Fibroblast of pulmonary artery (primary cell): ENCODE data around the gene OMA1.

Source experiments
- DNase-seq: peaks from one replicate; pipeline ENCODE4 v3.0.0-alpha.2; 2010; ENCODE audit warnings: low read depth
- H3K4me3 ChIP-seq: replicated peaks from 2 replicates; pipeline ENCODE4 v1.5.1; 2011; ENCODE audit warnings: low read depth, mild to moderate bottlenecking, control low read depth, low read length, moderate library complexity
- TF ChIP-seq, protein P1 (sequence below): IDR thresholded peaks from 2 replicates; pipeline ENCODE4 v1.5.1; 2011; ENCODE audit warnings: mild to moderate bottlenecking, control low read depth, low read length, inconsistent platforms; ENCODE audit errors: missing control alignments

The OMA1 gene

DNA sequence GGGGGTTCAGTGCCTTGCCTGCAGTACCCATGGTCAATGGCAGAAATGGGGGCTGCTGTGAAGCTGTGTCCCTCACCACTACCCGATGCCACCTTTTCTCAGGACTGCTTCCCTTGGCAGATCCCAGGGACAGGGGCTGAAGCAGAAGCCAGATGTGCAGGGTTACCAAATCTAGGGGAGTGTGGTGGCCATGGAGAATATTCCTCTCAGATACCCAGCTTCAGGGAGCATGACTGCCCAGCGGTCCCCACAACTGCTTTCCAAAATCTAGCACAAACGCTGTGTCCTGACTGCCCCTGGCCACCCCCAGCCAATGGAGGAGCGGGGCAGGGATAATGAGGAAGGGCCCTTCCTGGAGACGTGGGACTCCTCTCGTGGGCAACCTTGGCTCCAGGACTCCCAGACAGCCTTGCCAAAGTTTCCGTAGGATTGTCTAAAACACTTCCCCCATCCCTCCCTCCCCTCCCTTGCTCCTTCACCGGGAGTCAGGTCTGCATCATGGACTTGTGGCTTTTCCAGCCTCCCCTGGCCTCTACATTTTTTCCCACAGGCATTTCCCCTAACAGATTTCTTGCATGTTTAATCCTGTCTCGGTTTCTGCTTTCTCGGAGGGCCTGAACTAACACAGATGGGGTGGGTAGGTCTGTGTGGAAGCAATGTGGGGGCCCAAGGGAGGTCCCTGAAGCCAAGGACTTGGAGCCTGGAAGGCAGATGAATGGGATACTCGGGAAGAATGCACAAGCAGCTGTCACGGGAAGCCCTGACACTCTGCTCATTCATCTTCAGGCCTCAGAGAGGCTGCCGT lies 80.5 kb downstream of the OMA1 start:
- TF ChIP-seq, protein P1, sequence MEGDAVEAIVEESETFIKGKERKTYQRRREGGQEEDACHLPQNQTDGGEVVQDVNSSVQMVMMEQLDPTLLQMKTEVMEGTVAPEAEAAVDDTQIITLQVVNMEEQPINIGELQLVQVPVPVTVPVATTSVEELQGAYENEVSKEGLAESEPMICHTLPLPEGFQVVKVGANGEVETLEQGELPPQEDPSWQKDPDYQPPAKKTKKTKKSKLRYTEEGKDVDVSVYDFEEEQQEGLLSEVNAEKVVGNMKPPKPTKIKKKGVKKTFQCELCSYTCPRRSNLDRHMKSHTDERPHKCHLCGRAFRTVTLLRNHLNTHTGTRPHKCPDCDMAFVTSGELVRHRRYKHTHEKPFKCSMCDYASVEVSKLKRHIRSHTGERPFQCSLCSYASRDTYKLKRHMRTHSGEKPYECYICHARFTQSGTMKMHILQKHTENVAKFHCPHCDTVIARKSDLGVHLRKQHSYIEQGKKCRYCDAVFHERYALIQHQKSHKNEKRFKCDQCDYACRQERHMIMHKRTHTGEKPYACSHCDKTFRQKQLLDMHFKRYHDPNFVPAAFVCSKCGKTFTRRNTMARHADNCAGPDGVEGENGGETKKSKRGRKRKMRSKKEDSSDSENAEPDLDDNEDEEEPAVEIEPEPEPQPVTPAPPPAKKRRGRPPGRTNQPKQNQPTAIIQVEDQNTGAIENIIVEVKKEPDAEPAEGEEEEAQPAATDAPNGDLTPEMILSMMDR, result no peak
- H3K4me3 ChIP-seq, result no peak overlapping the region
- DNase-seq, result peak; percentile 41

DNA sequence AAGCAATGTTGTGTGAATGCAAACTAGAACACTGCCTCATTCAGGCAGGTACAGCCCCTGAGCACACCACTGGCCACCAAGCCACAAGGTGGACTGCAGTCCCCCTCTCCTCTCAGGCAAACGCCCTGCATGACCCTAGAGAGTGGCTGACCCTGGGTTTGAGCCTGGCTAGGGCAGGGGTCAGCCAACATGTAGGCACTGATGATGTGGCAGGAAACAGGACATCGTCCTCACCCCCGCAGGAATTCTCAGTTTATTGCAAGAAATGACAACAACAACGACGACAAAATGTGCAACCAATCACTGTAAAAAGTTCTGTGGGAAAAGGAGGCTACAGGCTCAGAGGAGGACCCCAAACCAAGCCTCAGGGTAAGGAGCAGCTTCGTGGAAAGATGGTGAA lies 81.3 kb downstream of the OMA1 start:
- no peak for DNase-seq
- H3K4me3 ChIP-seq, result no peak overlapping the region
- TF ChIP-seq, protein P1, result no peak

DNA sequence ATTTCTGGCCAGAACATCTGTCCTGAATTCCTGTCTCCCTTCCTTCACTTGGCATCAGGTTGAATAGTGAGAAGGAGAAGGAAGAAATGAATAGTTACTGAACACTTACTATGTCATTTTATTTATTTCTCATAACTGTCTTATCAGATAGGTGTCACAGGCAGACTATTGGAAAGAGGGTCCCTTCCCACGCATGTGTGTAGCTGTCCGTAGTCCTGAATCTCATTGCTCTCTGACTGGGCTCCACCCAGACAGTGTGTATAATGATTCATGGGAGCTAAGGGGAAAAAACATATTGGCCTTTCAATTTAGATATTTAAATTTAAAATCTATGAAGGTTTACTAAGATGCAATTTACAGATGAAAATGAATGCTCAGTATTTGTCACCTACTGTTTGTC lies 86.1 kb downstream of the OMA1 start:
- DNase-seq, result peak; percentile 41
- TF ChIP-seq, protein P1, result no peak
- no peak overlapping the region for H3K4me3 ChIP-seq

DNA sequence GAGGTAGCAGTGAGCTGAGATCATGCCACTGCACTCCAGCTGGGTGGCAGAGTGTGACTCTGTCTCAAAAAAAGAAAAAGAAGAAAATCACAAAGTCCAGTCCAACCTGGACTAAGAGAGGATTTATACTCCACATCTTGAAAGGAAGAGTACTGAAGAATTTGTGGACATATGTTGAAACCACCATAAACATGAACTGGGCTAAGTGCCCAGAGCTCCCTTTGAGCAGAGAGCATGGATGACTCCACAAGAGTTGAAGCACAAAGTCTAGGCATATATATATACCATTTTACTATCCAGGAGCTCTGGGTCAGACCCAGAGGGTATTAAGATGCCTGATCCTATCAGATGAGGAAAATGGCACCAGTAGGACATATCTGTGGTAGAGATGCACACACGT lies 86.6 kb downstream of the OMA1 start:
- no peak for DNase-seq
- TF ChIP-seq, protein P1, result no peak
- no peak overlapping the region for H3K4me3 ChIP-seq

DNA sequence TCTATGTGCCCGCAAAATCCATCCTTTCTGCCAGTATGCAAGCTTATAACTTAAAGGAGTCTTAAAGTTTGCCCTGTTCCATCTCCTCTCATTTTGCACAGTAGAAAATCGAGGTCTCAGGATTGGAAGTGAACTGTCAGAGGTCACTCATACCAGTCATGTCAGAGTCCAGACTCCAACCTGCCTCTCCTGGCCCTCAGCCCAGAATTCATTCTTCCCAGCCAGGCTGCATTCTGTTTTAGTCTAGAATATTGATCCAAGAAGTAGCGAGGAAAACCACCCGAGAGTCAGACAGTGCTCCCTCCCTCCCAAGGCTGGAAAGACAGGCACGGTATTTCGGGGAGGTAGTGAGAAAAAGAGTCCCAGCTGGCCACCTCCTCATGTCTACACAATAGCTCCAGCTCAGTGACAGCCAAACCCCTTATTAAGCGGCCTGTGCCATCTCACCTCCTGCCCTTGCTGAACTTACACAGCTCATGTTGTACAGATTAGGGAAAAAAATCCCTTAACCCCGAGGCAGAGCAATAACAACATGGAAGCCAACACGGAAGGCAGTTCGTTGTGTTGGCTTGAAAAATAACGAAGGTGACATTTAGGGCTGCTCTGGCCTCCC lies 89.4 kb downstream of the OMA1 start:
- TF ChIP-seq, protein P1, result no peak
- H3K4me3 ChIP-seq, result no peak overlapping the region
- no peak for DNase-seq

DNA sequence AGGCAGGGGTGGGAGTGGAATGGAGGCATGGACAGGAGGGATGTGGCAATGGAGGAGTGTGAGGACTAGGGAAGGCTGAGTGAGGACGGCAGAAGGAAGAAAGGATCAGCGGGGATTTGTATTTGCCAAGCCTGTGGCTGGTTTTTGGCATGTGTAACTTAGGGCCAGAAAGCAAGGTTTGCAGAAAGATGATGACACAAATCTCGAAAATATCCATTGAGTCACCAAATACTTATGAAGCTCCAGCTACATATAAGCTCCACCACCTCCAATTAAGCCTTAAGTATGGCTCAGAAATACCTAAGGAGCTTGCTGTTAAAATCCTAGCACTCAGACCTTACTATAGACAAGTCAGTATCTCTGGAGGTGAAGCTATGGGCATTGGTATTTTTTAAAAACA lies 90.1 kb downstream of the OMA1 start:
- no peak for DNase-seq
- TF ChIP-seq, protein P1, result no peak
- no peak overlapping the region for H3K4me3 ChIP-seq
